Activated effector memory CD4-positive, alpha-beta T cell treated with Interleukin-2 at 50 U/mL for 16 hours (primary cell): ENCODE measurements around the gene GRAMD2B.
"Not testable (repeated sequence)": the region's sequence is repeated elsewhere in the genome, so short reads cannot be mapped to it uniquely, and the experiment has no call there.

Experiments used
- DNase-seq: peaks from one replicate; pipeline ENCODE4 v3.0.0-alpha.2; 2020

The GRAMD2B gene

DNA sequence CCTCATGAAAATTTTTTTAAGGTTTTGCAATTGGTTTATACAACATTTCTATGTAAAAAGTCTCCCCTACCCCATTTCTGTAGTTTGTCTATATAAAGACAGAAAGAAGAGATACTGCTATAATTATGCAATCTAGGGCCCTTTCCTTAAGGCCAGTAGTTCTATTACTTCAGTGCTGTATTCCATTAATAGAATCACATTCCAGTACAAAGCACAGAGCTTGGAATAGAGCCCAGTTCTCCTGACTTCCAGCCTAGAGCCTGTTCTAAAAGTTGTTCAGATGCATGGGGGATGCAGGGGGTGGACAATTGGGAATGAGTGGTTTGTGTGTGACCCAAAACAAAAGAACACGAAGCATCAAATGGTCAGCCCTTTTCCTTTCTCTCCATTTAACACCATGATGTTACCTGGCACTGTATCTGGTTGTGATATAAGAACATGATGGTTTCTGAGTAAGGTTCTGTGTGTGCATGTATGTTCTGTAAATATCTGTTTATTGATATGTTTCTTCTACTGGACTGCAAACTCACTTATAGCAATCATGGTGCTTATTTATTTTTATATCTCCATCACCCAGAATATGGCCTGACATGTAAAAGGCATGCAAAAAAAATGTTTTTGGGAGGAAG lies 8.2 kb upstream of the GRAMD2B start:
- no peak for DNase-seq

DNA sequence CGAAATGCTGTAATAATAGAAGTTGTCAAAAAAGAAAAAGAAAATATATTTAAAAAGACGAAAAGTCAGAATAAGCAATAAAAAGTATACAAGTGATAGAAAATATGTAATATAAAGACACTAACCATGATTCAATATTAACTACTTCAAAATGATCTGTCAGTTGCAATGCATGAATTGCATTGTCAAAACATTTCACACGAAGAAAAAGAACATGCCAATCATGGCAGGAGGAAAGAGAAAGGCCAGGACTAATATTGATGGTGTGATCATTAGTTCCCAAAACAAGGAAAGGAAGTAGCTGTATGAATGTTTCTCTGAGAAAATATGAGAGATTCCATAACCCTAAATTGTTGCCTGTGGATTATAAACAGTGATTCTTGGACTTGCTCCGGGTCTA lies 7.4 kb upstream of the GRAMD2B start:
- DNase-seq: no peak

DNA sequence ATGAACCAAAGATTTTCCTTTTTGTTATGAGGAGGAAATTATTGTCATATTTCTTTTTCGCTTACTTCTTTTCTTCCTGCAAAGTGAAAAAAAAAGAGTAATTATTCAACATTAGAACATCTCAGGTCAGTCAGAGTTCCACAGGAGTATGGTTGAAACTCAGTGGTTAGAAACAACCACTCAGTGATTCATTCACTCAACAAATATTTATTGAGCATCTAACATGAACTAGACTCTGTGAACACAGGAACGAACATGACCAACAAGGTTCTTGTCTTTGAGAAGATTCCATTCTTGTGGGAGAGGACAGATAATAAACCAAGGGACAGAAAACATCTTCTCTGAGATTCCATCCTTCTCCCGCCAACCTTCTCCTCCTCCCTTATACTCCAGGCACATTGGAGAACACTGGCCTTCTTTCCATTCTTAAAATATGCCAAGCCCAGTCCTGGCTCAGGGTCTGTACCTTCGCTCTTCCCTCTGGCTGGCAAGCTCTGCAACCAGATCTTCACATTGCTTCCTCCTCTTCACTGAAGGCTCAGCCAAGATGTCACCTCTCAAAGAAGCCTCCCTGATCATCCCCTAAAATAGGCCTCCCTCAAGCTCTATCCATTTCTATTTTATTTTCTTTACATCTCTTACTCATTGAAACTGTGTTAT lies 6.8 kb upstream of the GRAMD2B start:
- no peak for DNase-seq

GRCh38 chr5:126417178-126417577 lies 6.0 kb upstream of the GRAMD2B start:
- DNase-seq: no peak

DNA sequence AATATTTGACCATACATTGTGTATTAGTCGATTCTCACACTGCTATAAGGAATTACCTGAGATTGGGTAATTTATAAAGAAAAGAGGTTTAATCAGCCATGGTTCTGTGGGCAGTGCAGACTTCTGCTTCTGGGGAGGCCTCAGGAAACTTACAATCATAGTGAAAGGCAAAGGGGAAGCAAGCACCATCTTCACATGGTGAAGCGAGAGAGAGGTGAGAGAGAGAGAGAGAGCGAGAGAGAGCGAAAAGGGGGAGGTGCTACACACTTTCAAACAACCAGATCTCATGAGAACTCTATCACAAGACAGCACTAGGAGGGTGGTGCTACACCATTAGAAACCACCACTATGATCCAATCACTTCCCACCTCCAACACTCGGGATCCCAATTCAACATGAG lies 4.1 kb upstream of the GRAMD2B start:
- DNase-seq: no peak

- no peak for DNase-seq
Observed at GRCh38 chr5:126428421-126428820, 5.2 kb downstream of the GRAMD2B start.

GRCh38 chr5:126430631-126431030 lies 7.4 kb downstream of the GRAMD2B start:
- DNase-seq: no peak

- no peak for DNase-seq
Observed at GRCh38 chr5:126433701-126434100, 10.5 kb downstream of the GRAMD2B start.

DNA sequence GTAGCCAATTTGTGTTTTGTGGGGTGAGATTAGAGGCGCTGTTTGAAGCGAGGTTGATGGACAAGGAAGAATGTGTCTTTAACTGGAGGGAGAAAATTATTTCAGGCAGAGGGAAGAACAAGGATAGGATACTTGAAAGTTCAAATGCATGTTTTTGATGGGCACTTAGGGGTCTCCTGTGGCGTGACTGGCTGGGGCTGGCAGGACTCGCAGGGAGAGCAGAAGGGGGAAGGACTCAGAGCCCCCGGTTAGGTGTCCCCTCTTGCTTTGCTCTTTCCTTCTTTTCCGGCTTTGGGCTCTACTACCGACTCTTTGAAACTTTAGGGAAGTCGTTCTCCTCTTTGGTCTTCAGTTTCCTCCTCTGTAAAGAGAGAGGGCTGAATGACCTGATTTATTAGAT lies 12.1 kb downstream of the GRAMD2B start:
- DNase-seq: no peak

GRCh38 chr5:126435714-126436113 lies 12.5 kb downstream of the GRAMD2B start:
- no peak for DNase-seq

GRCh38 chr5:126437721-126438120 lies 14.5 kb downstream of the GRAMD2B start:
- no peak for DNase-seq

GRCh38 chr5:126438267-126438666 lies 15.1 kb downstream of the GRAMD2B start:
- DNase-seq: no peak

DNA sequence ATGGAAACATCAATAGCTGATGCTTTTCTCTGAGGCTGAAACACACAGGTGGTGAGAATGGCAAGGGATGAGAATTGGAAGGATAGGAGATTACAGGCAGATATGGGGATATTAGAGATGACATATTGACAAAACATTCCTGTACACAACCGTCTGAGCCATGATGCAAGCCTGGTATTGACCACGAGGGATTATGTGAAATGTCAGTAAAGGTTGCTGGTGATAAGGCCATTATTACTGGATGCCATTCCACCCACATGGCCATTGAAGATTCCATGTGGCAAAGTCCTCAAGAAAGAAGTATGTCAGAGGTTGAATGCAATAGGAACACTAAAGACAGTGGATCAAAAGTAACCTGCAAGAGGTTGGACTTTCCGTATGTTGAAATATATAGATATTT lies 15.7 kb downstream of the GRAMD2B start:
- DNase-seq: no peak

GRCh38 chr5:126439724-126440123 lies 16.5 kb downstream of the GRAMD2B start:
- not testable (repeated sequence) for DNase-seq

DNA sequence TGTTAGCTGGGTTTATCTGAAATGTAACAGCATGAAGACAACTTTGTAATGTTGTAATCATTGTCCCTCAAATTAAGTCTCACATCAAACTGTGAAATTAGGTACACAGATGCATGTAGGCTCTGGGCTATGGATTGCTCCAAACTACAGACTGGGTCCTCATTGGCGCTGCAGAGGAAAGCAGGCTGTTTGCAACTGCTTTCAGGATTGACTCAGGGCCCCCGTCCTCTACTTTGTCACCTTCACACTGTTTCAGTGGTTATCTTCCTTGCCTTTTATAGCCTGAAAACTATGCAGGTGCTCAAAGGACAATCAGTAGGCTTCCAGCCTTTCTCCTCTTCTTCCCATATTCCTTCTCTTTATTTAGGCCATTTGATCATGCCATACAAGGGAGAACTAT lies 18.0 kb downstream of the GRAMD2B start:
- DNase-seq: no peak

DNA sequence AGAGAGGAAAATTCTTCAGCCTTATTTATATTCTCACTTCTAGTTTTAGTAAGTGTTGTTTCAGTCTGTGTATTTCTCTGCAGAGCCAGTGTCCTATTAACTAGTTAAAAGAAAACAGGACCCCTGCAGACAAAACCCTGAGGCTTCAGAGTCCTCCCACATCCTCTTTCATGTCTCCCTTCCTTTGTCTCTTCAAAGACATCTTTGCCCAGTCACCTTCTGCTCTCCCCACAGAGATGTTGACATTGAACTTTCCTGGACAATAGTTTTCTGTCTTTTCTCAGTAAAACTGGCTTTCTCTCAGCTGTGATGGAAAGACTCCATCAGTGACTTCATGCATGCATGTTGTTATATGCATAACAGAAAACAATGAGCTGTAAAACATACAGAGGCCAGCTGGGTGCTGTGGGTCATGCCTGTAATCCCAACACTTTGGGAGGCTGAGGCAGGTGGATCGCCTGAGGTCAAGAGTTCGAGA lies 20.2 kb downstream of the GRAMD2B start:
- no peak for DNase-seq

GRCh38 chr5:126444137-126444536 lies 20.9 kb downstream of the GRAMD2B start:
- DNase-seq: no peak

DNA sequence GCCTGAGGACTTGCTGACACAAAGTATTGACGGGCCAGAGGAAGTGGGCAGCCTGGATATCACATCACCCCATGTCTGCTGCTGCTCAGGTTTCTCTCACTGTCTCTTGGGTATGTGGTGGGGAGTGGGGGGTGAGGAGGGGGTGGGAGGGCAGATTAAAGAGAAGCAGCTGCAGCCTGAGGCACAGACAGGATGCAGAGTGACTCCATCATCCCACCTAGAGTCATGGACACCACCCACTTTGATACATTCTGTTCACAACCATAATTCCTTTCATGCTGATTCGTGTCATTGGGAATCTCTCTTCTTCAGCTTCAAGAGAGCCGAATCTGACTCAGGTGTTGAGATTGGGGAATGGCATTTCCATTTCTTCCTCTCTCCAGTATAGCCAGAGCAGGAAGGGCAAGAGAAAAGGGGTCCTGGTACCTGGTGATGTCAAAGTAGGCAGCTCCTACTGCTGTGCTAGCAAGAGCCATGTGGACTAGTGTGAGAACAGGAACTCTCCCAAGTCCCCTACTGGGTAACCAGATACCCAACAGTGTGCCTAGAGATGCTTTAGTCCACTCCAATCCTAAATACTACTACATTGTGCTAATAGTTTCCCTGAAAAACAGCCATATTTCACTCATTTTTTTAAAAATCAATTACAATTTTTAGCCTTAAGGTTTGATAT lies 22.4 kb downstream of the GRAMD2B start:
- DNase-seq: no peak

- DNase-seq: no peak
Observed at GRCh38 chr5:126446498-126447224, 23.5 kb downstream of the GRAMD2B start.

GRCh38 chr5:126448720-126449119 lies 25.5 kb downstream of the GRAMD2B start:
- no peak for DNase-seq

DNA sequence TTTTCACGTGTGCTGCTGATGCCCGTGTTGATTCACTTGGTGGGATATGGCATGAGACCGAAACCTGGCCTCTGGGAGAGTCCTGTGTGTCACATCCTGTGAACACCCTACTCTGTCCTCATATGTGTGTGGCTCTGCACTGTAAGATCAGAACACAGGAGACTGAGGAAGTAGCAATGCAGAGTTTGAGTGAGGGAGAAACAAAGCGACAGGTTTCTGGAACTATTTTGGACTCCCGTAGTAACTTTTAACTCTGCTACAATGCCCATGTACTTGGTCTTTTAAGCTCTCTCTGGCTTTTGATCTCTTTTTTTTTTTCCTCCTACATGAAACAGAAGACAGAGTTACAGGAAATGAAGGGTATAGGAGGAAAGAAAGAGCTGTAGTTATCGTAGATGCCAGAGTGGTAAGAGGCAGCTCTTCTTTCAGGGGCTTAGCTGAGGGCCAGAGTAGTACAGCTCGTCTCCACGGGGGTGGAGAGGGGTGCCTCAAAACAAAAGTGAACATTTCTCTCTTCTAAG lies 26.6 kb downstream of the GRAMD2B start:
- peak; percentile 21 for DNase-seq

GRCh38 chr5:126450346-126450745 lies 27.1 kb downstream of the GRAMD2B start:
- DNase-seq: no peak

GRCh38 chr5:126450907-126451306 lies 27.7 kb downstream of the GRAMD2B start:
- DNase-seq: no peak
